NCI-H1694 (cell line): ENCODE measurements around the gene SDHB.

Source experiments
- DNase-seq: peaks from one replicate; lab custom pipeline; 2025; lab: John Stamatoyannopoulos, UW

SDHB gene

GRCh38 chr1:16986560-16986959 is 67.3 kb downstream of the SDHB start:
- no peak for DNase-seq

- no peak for DNase-seq
Observed at GRCh38 chr1:16986113-16986512, 67.7 kb downstream of the SDHB start.

GRCh38 chr1:16984717-16985116 is 69.1 kb downstream of the SDHB start:
- DNase-seq, result peak; percentile 56

GRCh38 chr1:16983649-16984048 is 70.2 kb downstream of the SDHB start:
- DNase-seq, result no peak

- no peak for DNase-seq
Observed at GRCh38 chr1:16982902-16983301, 70.9 kb downstream of the SDHB start.

GRCh38 chr1:16981269-16981849 is 72.5 kb downstream of the SDHB start:
- DNase-seq, result no peak

- DNase-seq, result no peak
Observed at GRCh38 chr1:16980473-16981268, 73.2 kb downstream of the SDHB start, which contains the start of gene MFAP2. Gene MFAP2 (minus strand): TSS chr1:16980620. CDS start chr1:16978273, 2,347 bp downstream.

- DNase-seq, result no peak
Observed at GRCh38 chr1:16979475-16980327, 74.1 kb downstream of the SDHB start.

GRCh38 chr1:16978567-16979474 is 75.0 kb downstream of the SDHB start:
- DNase-seq, result no peak

GRCh38 chr1:16978139-16978538 is 75.7 kb downstream of the SDHB start:
- DNase-seq, result no peak

- no peak for DNase-seq
Observed at GRCh38 chr1:16977377-16977776, 76.5 kb downstream of the SDHB start.

- DNase-seq, result no peak
Observed at GRCh38 chr1:16976966-16977365, 76.9 kb downstream of the SDHB start.

GRCh38 chr1:16975838-16976237 is 78.0 kb downstream of the SDHB start:
- DNase-seq, result no peak

GRCh38 chr1:16975211-16975610 is 78.6 kb downstream of the SDHB start:
- no peak for DNase-seq

- no peak for DNase-seq
Observed at GRCh38 chr1:16973215-16973614, 80.6 kb downstream of the SDHB start.

- DNase-seq, result no peak
Observed at GRCh38 chr1:16972189-16972895, 81.5 kb downstream of the SDHB start.

GRCh38 chr1:16971341-16972188 is 82.3 kb downstream of the SDHB start:
- DNase-seq, result peak; percentile 35

GRCh38 chr1:16970132-16970910 is 83.5 kb downstream of the SDHB start:
- DNase-seq, result no peak

- DNase-seq, result no peak
Observed at GRCh38 chr1:16969651-16970050, 84.2 kb downstream of the SDHB start.
